Measurements from ENCODE around the gene ZBTB21. TPM values are rescaled to one million over a fixed set of nuclear protein-coding genes. Genes with fewer than 3 reads are reported as not detected.
A peak's percentile ranks its signal among the peaks of the same experiment; 100 is the strongest.

The ZBTB21 gene
- total RNA-seq: 10 to 100 TPM; 18.0 to 18.4 TPM

- Mint-ChIP-seq H3K4me1 (peaks cover 22% of the 10 kb centered on the region), H3K27ac (peak within 1 kb of the TSS; percentile 96), H3K9me3 (no peaks in the 10 kb centered on the region), H3K36me3 (ENCODE audit: low read depth) (peaks cover 23% of the 10 kb centered on the region), H3K27me3 (peaks cover 33% of the 10 kb centered on the region), H3K4me3 (peak within 1 kb of the TSS; percentile 88)
- ChIA-PET POLR2A (interaction anchor here (0.9 to 2.8 kb wide), 8 partner anchors 36 to 224 kb away, joined by 3 to 28 read pairs (median 4); partner anchors contain the start of gene PRDM15), CTCF (interaction anchor here (1.0 kb wide), 1 partner anchor 99 kb away, joined by 4 read pairs; no protein-coding TSS in a partner anchor)
- DNase-seq: peak; percentile 98
Measured at GRCh38 chr21:42009831-42010506, at the start of gene ZBTB21. TSS of gene ZBTB21 (minus strand) at chr21:42010360. CDS start at chr21:41994095, 16,265 bp downstream.

GRCh38 chr21:42059721-42060120, 49.6 kb upstream of the ZBTB21 start:
- Mint-ChIP-seq H3K27ac (no peak overlapping the region), H3K27me3 (peaks cover 6% of the 10 kb centered on the region), H3K4me3 (no peak overlapping the region), H3K9me3 (no peaks in the 10 kb centered on the region), H3K36me3 (ENCODE audit: low read depth) (no peaks in the 10 kb centered on the region), H3K4me1 (peaks cover 41% of the 10 kb centered on the region)
- ChIA-PET POLR2A (interaction anchor here (5.0 kb wide), 1 partner anchor 50 kb away, joined by 28 read pairs; the partner anchor contains the start of gene ZBTB21), CTCF (no interaction called here)
- no peak for DNase-seq

GRCh38 chr21:42059141-42059540, 49.0 kb upstream of the ZBTB21 start:
- no peak overlapping the region for H3K4me3 Mint-ChIP-seq
- H3K27ac Mint-ChIP-seq: no peak overlapping the region
- H3K9me3 Mint-ChIP-seq: no peaks in the 10 kb centered on the region
- peaks cover 4% of the 10 kb centered on the region for H3K27me3 Mint-ChIP-seq
- peaks cover 35% of the 10 kb centered on the region for H3K4me1 Mint-ChIP-seq
- H3K36me3 Mint-ChIP-seq (ENCODE audit: low read depth): no peaks in the 10 kb centered on the region
- no peak for DNase-seq
- ChIA-PET CTCF (no interaction called here), POLR2A (interaction anchor here (1.2 kb wide), 1 partner anchor 47 kb away, joined by 4 read pairs; no protein-coding TSS in a partner anchor)

- no peaks in the 10 kb centered on the region for H3K9me3 Mint-ChIP-seq
- DNase-seq: no peak
- ChIA-PET CTCF (no interaction called here), POLR2A (interaction anchor here (1.2 kb wide), 1 partner anchor 47 kb away, joined by 4 read pairs; no protein-coding TSS in a partner anchor)
- no peak overlapping the region for H3K27ac Mint-ChIP-seq
- no peaks in the 10 kb centered on the region for H3K36me3 Mint-ChIP-seq (ENCODE audit: low read depth)
- H3K27me3 Mint-ChIP-seq: peaks cover 4% of the 10 kb centered on the region
- H3K4me1 Mint-ChIP-seq: peaks cover 30% of the 10 kb centered on the region
- no peak overlapping the region for H3K4me3 Mint-ChIP-seq
Measured at GRCh38 chr21:42058631-42059111, 48.5 kb upstream of the ZBTB21 start.

GRCh38 chr21:42057851-42058437, 47.8 kb upstream of the ZBTB21 start:
- no peak overlapping the region for H3K27ac Mint-ChIP-seq
- H3K9me3 Mint-ChIP-seq: no peaks in the 10 kb centered on the region
- POLR2A ChIA-PET: no interaction called here
- H3K4me3 Mint-ChIP-seq: no peak overlapping the region
- no peak for DNase-seq
- no peaks in the 10 kb centered on the region for H3K36me3 Mint-ChIP-seq (ENCODE audit: low read depth)
- peaks cover 23% of the 10 kb centered on the region for H3K4me1 Mint-ChIP-seq
- peaks cover 8% of the 10 kb centered on the region for H3K27me3 Mint-ChIP-seq
- CTCF ChIA-PET: no interaction called here

- H3K36me3 Mint-ChIP-seq (ENCODE audit: low read depth): no peaks in the 10 kb centered on the region
- DNase-seq: no peak
- H3K9me3 Mint-ChIP-seq: no peaks in the 10 kb centered on the region
- POLR2A ChIA-PET: no interaction called here
- no peak overlapping the region for H3K4me3 Mint-ChIP-seq
- CTCF ChIA-PET: no interaction called here
- peaks cover 15% of the 10 kb centered on the region for H3K4me1 Mint-ChIP-seq
- H3K27ac Mint-ChIP-seq: no peak overlapping the region
- peaks cover 13% of the 10 kb centered on the region for H3K27me3 Mint-ChIP-seq
Measured at GRCh38 chr21:42056996-42057689, 47.0 kb upstream of the ZBTB21 start.

GRCh38 chr21:42056468-42056867, 46.3 kb upstream of the ZBTB21 start:
- Mint-ChIP-seq H3K27me3 (peaks cover 13% of the 10 kb centered on the region), H3K36me3 (ENCODE audit: low read depth) (no peaks in the 10 kb centered on the region), H3K4me1 (peaks cover 11% of the 10 kb centered on the region), H3K27ac (no peak overlapping the region), H3K4me3 (no peak overlapping the region), H3K9me3 (no peaks in the 10 kb centered on the region)
- ChIA-PET POLR2A (no interaction called here), CTCF (no interaction called here)
- no peak for DNase-seq

- Mint-ChIP-seq H3K9me3 (no peaks in the 10 kb centered on the region), H3K4me1 (peaks cover 5% of the 10 kb centered on the region), H3K36me3 (ENCODE audit: low read depth) (no peaks in the 10 kb centered on the region), H3K27me3 (peaks cover 13% of the 10 kb centered on the region), H3K4me3 (no peak overlapping the region), H3K27ac (no peak overlapping the region)
- ChIA-PET POLR2A (no interaction called here), CTCF (no interaction called here)
- no peak for DNase-seq
Measured at GRCh38 chr21:42055425-42055824, 45.3 kb upstream of the ZBTB21 start.

GRCh38 chr21:42051788-42052187, 41.6 kb upstream of the ZBTB21 start:
- no peak overlapping the region for H3K27ac Mint-ChIP-seq
- ChIA-PET POLR2A (no interaction called here), CTCF (no interaction called here)
- DNase-seq: no peak
- peaks cover 3% of the 10 kb centered on the region for H3K4me1 Mint-ChIP-seq
- H3K36me3 Mint-ChIP-seq (ENCODE audit: low read depth): no peaks in the 10 kb centered on the region
- peaks cover 10% of the 10 kb centered on the region for H3K27me3 Mint-ChIP-seq
- no peak overlapping the region for H3K4me3 Mint-ChIP-seq
- H3K9me3 Mint-ChIP-seq: no peaks in the 10 kb centered on the region

- Mint-ChIP-seq H3K36me3 (ENCODE audit: low read depth) (no peaks in the 10 kb centered on the region), H3K4me1 (peaks cover 3% of the 10 kb centered on the region), H3K9me3 (no peaks in the 10 kb centered on the region), H3K27ac (no peak overlapping the region), H3K27me3 (peaks cover 9% of the 10 kb centered on the region), H3K4me3 (no peak overlapping the region)
- ChIA-PET POLR2A (interaction anchor here (1.4 kb wide), 1 partner anchor 13 kb away, joined by 5 read pairs; no protein-coding TSS in a partner anchor), CTCF (no interaction called here)
- DNase-seq: no peak
Measured at GRCh38 chr21:42049578-42050430, 39.6 kb upstream of the ZBTB21 start.

- no peaks in the 10 kb centered on the region for H3K9me3 Mint-ChIP-seq
- H3K4me1 Mint-ChIP-seq: peaks cover 3% of the 10 kb centered on the region
- DNase-seq: no peak
- H3K27me3 Mint-ChIP-seq: peaks cover 9% of the 10 kb centered on the region
- CTCF ChIA-PET: no interaction called here
- POLR2A ChIA-PET: interaction anchor here (1.4 kb wide), 1 partner anchor 14 kb away, joined by 5 read pairs; no protein-coding TSS in a partner anchor
- H3K27ac Mint-ChIP-seq: no peak overlapping the region
- H3K4me3 Mint-ChIP-seq: no peak overlapping the region
- no peaks in the 10 kb centered on the region for H3K36me3 Mint-ChIP-seq (ENCODE audit: low read depth)
Measured at GRCh38 chr21:42048870-42049577, 38.9 kb upstream of the ZBTB21 start.
